GM23338 (cell line): ENCODE measurements around the gene ARL5B. TPM values are rescaled to one million over a fixed set of nuclear protein-coding genes. Genes with fewer than 3 reads are reported as not detected.
A peak's percentile ranks its signal among the peaks of the same experiment; 100 is the strongest.

Experiments used
- ATAC-seq: fragments of 200-7000 bp; cut with Tn5 transposase; 3 replicates; pipeline ENCODE4 v1.9.1; 2020
- DNase-seq: peaks from one replicate; pipeline ENCODE4 v3.0.0-alpha.2; 2015; ENCODE audit warnings: low spot score
- H2AFZ ChIP-seq: fragments of 200-600 bp; sonication (generic); 2 replicates; pipeline ENCODE4 v1.8.0; 2016; ENCODE audit warnings: antibody characterized with exemption, mild to moderate bottlenecking, moderate library complexity
- H3F3A ChIP-seq: fragments of 200-600 bp; sonication (generic); replicated peaks from 2 replicates; pipeline ENCODE4 v1.8.0; 2017; ENCODE audit warnings: antibody characterized with exemption, mixed run types, low read depth
- H3K27ac ChIP-seq: fragments of 200-600 bp; sonication (generic); 2 replicates; pipeline ENCODE4 v1.6.1; 2016; ENCODE audit warnings: low read depth
- H3K27me3 ChIP-seq: fragments of 200-600 bp; sonication (generic); 2 replicates; pipeline ENCODE4 v1.8.0; 2016; ENCODE audit warnings: mild to moderate bottlenecking, mixed run types, moderate library complexity; ENCODE audit not compliant: insufficient read depth
- H3K36me3 ChIP-seq: fragments of 200-600 bp; sonication (generic); 2 replicates; pipeline ENCODE4 v1.8.0; 2016; ENCODE audit warnings: mild to moderate bottlenecking; ENCODE audit not compliant: insufficient read depth
- H3K4me1 ChIP-seq: fragments of 200-600 bp; sonication (generic); 2 replicates; pipeline ENCODE4 v1.8.0; 2016; ENCODE audit warnings: mild to moderate bottlenecking, moderate library complexity; ENCODE audit not compliant: insufficient read depth
- H3K4me2 ChIP-seq: fragments of 200-600 bp; sonication (generic); 2 replicates; pipeline ENCODE4 v1.7.1; 2017; ENCODE audit warnings: mixed run types
- H3K4me3 ChIP-seq: fragments of 200-600 bp; sonication (generic); 2 replicates; pipeline ENCODE4 v1.6.1; 2016; ENCODE audit warnings: mixed run types
- H3K79me2 ChIP-seq: fragments of 200-600 bp; sonication (generic); replicated peaks from 2 replicates; pipeline ENCODE4 v1.8.0; 2017; ENCODE audit warnings: mild to moderate bottlenecking; ENCODE audit not compliant: insufficient read depth
- H3K9me2 ChIP-seq: fragments of 200-600 bp; sonication (generic); 2 replicates; pipeline ENCODE4 v1.8.0; 2017; ENCODE audit not compliant: insufficient read depth
- H4K20me1 ChIP-seq: fragments of 200-600 bp; sonication (generic); replicated peaks from 2 replicates; pipeline ENCODE4 v1.8.0; 2017; ENCODE audit warnings: mild to moderate bottlenecking; ENCODE audit not compliant: insufficient read depth
- H3K27ac Mint-ChIP-seq: 2 replicates; pipeline ENCODE4 v1.8.0; 2020; ENCODE audit warnings: inconsistent platforms, mild to moderate bottlenecking, moderate library complexity, mixed read lengths
- H3K27me3 Mint-ChIP-seq: 3 replicates; pipeline ENCODE4 v1.8.0; 2022; ENCODE audit warnings: low read depth, mild to moderate bottlenecking, moderate library complexity, mixed read lengths, inconsistent platforms; ENCODE audit not compliant: insufficient read depth, poor library complexity
- H3K36me3 Mint-ChIP-seq: 3 replicates; pipeline ENCODE4 v1.8.0; 2021; ENCODE audit warnings: low read depth, mild to moderate bottlenecking, inconsistent platforms, moderate library complexity, mixed read lengths
- H3K4me1 Mint-ChIP-seq: 3 replicates; pipeline ENCODE4 v1.8.0; 2020; ENCODE audit warnings: mild to moderate bottlenecking, inconsistent platforms, mixed read lengths
- H3K4me3 Mint-ChIP-seq: 3 replicates; pipeline ENCODE4 v1.8.0; 2021; ENCODE audit warnings: moderate library complexity, mild to moderate bottlenecking, inconsistent platforms, mixed read lengths
- H3K9me3 Mint-ChIP-seq: 3 replicates; pipeline ENCODE4 v1.8.0; 2020; ENCODE audit warnings: moderate library complexity, mild to moderate bottlenecking, inconsistent platforms, mixed read lengths
- CREB1 ChIP-seq: fragments of 250-450 bp; sonication (Bioruptor Pico); IDR thresholded peaks from 2 replicates; pipeline ENCODE4 v1.5.0; 2020; ENCODE audit warnings: low read depth, mild to moderate bottlenecking, moderate library complexity
- EZH2 ChIP-seq: fragments of 200-600 bp; sonication (generic); IDR thresholded peaks from one replicate; pipeline ENCODE4 v1.8.0; 2017; ENCODE audit warnings: antibody characterized with exemption, mild to moderate bottlenecking, low read depth; ENCODE audit not compliant: unreplicated experiment
- EZH2phosphoT487 ChIP-seq: fragments of 200-600 bp; sonication (generic); IDR thresholded peaks from one replicate; pipeline ENCODE4 v1.8.1; 2018; ENCODE audit warnings: antibody characterized with exemption; ENCODE audit not compliant: unreplicated experiment
- JUNB ChIP-seq: IDR thresholded peaks from one replicate; pipeline ENCODE4 v1.6.1; 2016; ENCODE audit warnings: antibody characterized with exemption; ENCODE audit not compliant: unreplicated experiment
- POLR2AphosphoS5 ChIP-seq: IDR thresholded peaks from 2 replicates; pipeline ENCODE4 v1.6.1; 2016; ENCODE audit warnings: antibody characterized with exemption, low read depth
- STAT1 ChIP-seq: IDR thresholded peaks from one replicate; pipeline ENCODE4 v1.6.1; 2016; ENCODE audit warnings: antibody characterized with exemption; ENCODE audit not compliant: unreplicated experiment
- ZNF114 ChIP-seq: fragments of 250-450 bp; sonication (Bioruptor Pico); IDR thresholded peaks from 2 replicates; pipeline ENCODE4 v1.5.0; 2020; ENCODE audit warnings: mild to moderate bottlenecking, moderate library complexity
- ZNF331 ChIP-seq: fragments of 250-450 bp; sonication (Bioruptor Pico); IDR thresholded peaks from 2 replicates; pipeline ENCODE4 v1.5.0; 2020; ENCODE audit warnings: low read depth, mild to moderate bottlenecking, moderate library complexity
- polyA plus RNA-seq: library from polyadenylated mRNA; unstranded; fragments of >200 nt; fragmentation: Nextera tagmentation; extraction: Ambion mirVana; gene quantifications from 2 replicates; pipeline ENCODE4 v1.2.1, GENCODE V29; 2016
- total RNA-seq: library from RNA; depleted of rRNA; stranded (reverse); fragments of >200 nt; shearing (Covaris generic); gene quantifications from 2 replicates; pipeline ENCODE4 v1.2.3, GENCODE V29; 2014
- TF ChIP-seq, protein P1 (sequence below): IDR thresholded peaks from 2 replicates; pipeline ENCODE4 v1.6.1; 2016; ENCODE audit warnings: antibody characterized with exemption
- TF ChIP-seq, protein P2 (sequence below): IDR thresholded peaks from one replicate; pipeline ENCODE4 v1.6.1; 2018; ENCODE audit warnings: antibody characterized with exemption; ENCODE audit not compliant: unreplicated experiment
- TF ChIP-seq, protein P3 (sequence below), 2 experiments: fragments of 200-600 bp in 1 of 2; sonication (generic) in 1 of 2; conservative IDR thresholded peaks; 2 replicates each; pipeline versions ENCODE4 v1.5.1 to v1.6.1; 2016 to 2017; ENCODE audit warnings: antibody characterized with exemption in 2 of 2, low read depth in 2 of 2, mild to moderate bottlenecking in 2 of 2, moderate library complexity in 1 of 2

The ARL5B gene
- total and polyA plus RNA-seq, 2 experiments from 2014 or later: 22.8 to 76.4 TPM

DNA sequence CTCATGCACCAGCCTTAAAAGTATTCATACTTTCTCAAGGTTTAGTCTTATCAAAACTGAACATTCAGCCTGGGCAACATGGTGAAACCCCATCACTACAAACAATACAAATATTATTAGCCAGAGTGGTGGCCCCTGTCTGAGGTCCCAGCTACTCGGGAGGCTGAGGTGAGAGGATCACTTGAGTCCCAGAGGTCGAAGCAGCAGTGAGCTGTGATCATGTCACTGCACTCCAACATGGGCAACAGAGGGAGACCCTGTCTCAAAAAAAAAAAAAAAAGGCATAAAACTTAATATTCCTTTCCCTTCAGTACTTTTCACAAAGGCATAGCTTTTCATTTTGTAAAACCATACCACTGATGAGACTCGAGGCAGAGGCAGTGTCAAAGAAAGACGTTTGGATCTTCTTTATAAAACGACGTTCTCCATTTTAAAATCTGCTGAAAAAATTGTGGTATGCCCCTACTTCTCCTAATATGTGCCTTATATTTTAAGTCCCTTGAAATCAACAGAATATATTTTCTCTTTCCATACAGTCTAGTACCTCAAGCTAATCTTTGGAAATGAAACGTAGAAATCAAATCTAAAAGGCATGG lies 9.8 kb upstream of the ARL5B start:
- H2AFZ ChIP-seq: no peak overlapping the region
- no peak for ATAC-seq
- H3F3A ChIP-seq: no peaks in the 10 kb centered on the region
- Mint-ChIP-seq H3K36me3 (peaks cover 4% of the 10 kb centered on the region; the same call in 1 of the 3 replicates), H3K9me3 (no peaks in the 10 kb centered on the region), H3K4me1 (peaks cover 4% of the 10 kb centered on the region; the same call in 2 of the 3 replicates), H3K27me3 (no peaks in the 10 kb centered on the region), H3K27ac (no peak overlapping the region), H3K4me3 (peak overlapping the region; percentile 97)
- 0 out of 2 replicates have a peak, but pooled peaks cover 2% of the 10 kb centered on the region for H3K4me1 ChIP-seq
- H3K79me2 ChIP-seq: peaks cover 32% of the 10 kb centered on the region
- H3K36me3 ChIP-seq: no peaks in the 10 kb centered on the region; the same call in 1 of the 2 replicates
- no peaks in the 10 kb centered on the region for H3K9me2 ChIP-seq
- H3K27ac ChIP-seq: no peak overlapping the region
- H4K20me1 ChIP-seq: no peaks in the 10 kb centered on the region
- H3K27me3 ChIP-seq: no peaks in the 10 kb centered on the region
- no peak for DNase-seq
- H3K4me2 ChIP-seq: peak overlapping the region; percentile 95
- peak overlapping the region; percentile 91 for H3K4me3 ChIP-seq
- no peak for TF ChIP-seq EZH2
- TF ChIP-seq POLR2AphosphoS5: no peak
- TF ChIP-seq ZNF331 (CRISPR knock-in tag): no peak
- TF ChIP-seq, protein P1, sequence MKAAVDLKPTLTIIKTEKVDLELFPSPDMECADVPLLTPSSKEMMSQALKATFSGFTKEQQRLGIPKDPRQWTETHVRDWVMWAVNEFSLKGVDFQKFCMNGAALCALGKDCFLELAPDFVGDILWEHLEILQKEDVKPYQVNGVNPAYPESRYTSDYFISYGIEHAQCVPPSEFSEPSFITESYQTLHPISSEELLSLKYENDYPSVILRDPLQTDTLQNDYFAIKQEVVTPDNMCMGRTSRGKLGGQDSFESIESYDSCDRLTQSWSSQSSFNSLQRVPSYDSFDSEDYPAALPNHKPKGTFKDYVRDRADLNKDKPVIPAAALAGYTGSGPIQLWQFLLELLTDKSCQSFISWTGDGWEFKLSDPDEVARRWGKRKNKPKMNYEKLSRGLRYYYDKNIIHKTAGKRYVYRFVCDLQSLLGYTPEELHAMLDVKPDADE: no peak
- no peak for TF ChIP-seq JUNB
- no peak for TF ChIP-seq ZNF114 (CRISPR knock-in tag)
- no peak for TF ChIP-seq CREB1 (CRISPR knock-in tag)
- TF ChIP-seq, protein P2, sequence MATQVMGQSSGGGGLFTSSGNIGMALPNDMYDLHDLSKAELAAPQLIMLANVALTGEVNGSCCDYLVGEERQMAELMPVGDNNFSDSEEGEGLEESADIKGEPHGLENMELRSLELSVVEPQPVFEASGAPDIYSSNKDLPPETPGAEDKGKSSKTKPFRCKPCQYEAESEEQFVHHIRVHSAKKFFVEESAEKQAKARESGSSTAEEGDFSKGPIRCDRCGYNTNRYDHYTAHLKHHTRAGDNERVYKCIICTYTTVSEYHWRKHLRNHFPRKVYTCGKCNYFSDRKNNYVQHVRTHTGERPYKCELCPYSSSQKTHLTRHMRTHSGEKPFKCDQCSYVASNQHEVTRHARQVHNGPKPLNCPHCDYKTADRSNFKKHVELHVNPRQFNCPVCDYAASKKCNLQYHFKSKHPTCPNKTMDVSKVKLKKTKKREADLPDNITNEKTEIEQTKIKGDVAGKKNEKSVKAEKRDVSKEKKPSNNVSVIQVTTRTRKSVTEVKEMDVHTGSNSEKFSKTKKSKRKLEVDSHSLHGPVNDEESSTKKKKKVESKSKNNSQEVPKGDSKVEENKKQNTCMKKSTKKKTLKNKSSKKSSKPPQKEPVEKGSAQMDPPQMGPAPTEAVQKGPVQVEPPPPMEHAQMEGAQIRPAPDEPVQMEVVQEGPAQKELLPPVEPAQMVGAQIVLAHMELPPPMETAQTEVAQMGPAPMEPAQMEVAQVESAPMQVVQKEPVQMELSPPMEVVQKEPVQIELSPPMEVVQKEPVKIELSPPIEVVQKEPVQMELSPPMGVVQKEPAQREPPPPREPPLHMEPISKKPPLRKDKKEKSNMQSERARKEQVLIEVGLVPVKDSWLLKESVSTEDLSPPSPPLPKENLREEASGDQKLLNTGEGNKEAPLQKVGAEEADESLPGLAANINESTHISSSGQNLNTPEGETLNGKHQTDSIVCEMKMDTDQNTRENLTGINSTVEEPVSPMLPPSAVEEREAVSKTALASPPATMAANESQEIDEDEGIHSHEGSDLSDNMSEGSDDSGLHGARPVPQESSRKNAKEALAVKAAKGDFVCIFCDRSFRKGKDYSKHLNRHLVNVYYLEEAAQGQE: no peak
- TF ChIP-seq STAT1: no peak
- no peak for TF ChIP-seq EZH2phosphoT487
- TF ChIP-seq, protein P3, sequence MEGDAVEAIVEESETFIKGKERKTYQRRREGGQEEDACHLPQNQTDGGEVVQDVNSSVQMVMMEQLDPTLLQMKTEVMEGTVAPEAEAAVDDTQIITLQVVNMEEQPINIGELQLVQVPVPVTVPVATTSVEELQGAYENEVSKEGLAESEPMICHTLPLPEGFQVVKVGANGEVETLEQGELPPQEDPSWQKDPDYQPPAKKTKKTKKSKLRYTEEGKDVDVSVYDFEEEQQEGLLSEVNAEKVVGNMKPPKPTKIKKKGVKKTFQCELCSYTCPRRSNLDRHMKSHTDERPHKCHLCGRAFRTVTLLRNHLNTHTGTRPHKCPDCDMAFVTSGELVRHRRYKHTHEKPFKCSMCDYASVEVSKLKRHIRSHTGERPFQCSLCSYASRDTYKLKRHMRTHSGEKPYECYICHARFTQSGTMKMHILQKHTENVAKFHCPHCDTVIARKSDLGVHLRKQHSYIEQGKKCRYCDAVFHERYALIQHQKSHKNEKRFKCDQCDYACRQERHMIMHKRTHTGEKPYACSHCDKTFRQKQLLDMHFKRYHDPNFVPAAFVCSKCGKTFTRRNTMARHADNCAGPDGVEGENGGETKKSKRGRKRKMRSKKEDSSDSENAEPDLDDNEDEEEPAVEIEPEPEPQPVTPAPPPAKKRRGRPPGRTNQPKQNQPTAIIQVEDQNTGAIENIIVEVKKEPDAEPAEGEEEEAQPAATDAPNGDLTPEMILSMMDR (conservative IDR thresholded peaks at IDR 0.05; ENCODE audit: low read depth in 2 of 2): no peak
